Erythroblast (primary cell): ENCODE measurements around the gene NOTCH3.

Source experiments
- DNase-seq, 2 experiments: peaks; one replicate each; lab custom pipeline; 2025; lab: John Stamatoyannopoulos, UW
- GATA1 ChIP-seq: IDR thresholded peaks from 2 replicates; pipeline ENCODE4 v1.6.1; 2011; ENCODE audit warnings: low read depth, mild to moderate bottlenecking, control low read depth, low read length, moderate library complexity
- POLR2A ChIP-seq: IDR thresholded peaks from 2 replicates; pipeline ENCODE4 v1.6.1; 2011; ENCODE audit warnings: mild to moderate bottlenecking, low read length

Gene NOTCH3

GRCh38 chr19:15241259-15241910 lies 40.6 kb upstream of the NOTCH3 start:
- TF ChIP-seq GATA1 = no peak
- TF ChIP-seq POLR2A = no peak
- DNase-seq = no peak

DNA sequence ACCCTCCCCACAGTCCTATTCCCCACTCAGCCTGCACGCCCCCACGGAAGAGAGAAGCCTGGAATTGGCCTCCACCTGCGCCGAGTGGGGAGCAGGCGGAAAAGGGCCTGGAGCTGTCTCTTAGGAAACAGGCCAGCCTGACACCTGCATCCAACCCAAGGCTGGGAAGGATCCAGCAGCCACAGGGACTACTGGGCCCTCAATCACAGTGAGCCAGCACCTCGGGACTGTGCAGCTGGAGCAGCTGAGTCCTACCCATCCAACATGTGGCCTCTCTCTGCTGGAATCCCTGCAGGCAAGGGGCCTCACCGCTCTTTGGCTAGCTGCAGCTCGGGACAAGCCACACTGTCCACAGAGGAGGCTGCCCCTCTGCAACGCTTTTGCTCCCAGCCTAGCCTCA lies 39.7 kb upstream of the NOTCH3 start:
- no peak for DNase-seq
- TF ChIP-seq POLR2A = no peak
- no peak for TF ChIP-seq GATA1

DNA sequence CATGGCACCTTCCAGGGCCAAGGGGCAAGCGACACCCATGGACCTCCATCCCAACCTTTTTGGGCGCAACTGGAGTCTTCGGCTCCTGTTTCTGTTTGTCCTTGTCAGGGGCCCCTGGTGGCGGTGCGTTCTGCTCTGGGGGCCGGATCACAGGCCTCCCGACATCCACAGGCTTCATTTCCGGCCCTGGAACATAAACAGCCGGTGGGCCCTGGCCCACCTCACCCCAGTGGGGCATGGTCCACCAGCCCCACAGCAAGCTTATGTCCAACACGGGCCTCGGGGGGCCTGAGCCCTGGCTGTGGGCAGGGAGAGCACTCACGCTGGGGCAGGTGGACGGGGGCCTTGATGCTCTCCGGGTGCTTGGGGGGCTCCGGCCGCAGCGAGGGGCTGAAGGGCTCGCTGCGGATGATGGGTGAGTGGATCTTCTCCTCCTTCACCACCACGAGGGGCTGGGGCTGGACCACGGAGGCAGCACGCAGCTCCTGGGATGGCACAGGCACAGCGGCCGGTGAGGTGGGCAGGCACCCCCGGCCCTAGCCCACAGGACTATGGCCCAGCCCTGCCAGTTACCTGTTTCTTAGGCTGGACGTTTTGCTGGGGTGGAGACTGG lies 38.6 kb upstream of the NOTCH3 start:
- no peak for DNase-seq
- TF ChIP-seq POLR2A = no peak
- TF ChIP-seq GATA1 = no peak

GRCh38 chr19:15238639-15239155 lies 37.9 kb upstream of the NOTCH3 start:
- DNase-seq = no peak
- TF ChIP-seq GATA1 (no peak), POLR2A (no peak)

GRCh38 chr19:15237759-15238638 lies 37.2 kb upstream of the NOTCH3 start:
- DNase-seq = no peak
- TF ChIP-seq POLR2A (no peak), GATA1 (no peak)

DNA sequence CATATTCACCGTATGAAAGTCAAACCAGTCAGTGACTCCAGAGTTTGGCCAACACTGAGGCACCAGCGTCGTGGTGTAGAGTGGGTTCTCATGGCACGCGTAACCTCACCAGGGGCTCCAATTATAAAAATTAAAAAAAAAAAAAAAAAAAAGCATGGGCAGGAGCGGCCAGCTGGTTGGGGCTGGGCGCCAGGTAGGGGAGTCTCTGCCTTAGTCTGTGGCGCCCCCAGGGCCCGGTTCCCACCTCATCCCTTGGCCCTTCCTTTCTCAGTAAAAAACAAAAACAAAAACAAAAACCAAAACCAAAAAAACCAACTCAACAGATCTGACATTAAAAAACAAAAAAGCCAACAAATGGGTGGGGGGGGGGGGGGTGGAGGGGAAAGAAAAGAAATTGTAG lies 36.1 kb upstream of the NOTCH3 start:
- TF ChIP-seq GATA1 (no peak), POLR2A (no peak)
- no peak for DNase-seq

DNA sequence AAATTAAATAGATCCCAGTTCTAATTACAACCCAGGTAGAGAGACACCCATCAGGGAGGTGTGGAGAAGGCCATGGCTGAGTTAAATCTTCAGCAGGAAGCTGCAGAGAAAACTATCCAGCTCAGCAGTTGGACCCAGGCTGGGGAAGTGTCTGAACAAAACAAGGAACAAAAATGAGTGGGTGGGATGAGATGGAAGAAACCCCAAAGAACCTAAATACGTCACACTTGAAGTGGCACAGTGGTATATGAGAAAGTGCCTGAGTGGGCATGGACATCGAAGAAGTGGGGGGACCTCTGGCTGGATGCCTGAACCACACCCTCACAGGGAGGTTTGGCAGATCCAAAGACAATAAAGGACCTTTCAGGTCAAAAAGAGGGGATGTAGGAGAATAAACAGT lies 35.0 kb upstream of the NOTCH3 start:
- no peak for DNase-seq
- TF ChIP-seq POLR2A (no peak), GATA1 (no peak)

GRCh38 chr19:15234431-15235130 lies 33.8 kb upstream of the NOTCH3 start:
- DNase-seq = no peak
- no peak for TF ChIP-seq GATA1
- no peak for TF ChIP-seq POLR2A

DNA sequence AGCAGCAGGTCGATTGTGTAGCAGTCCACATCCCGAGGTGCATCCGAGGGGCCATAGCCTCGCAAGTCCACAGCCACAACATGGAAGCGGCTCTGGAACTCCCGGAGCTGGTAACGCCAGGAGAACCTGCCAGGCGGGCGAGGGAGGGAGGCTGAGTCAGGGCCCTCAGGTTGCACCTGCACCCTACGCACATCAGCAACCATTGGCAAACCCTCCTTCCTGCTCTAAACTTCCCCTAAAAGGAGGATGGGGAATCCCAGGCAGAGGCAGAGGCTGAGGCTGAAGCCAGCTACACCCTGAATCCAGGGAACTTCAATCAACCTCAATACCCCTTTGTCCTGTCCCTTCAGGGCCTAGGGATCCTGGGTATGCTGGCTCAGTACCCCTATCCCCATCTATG lies 30.5 kb upstream of the NOTCH3 start:
- TF ChIP-seq GATA1 (no peak), POLR2A (no peak)
- DNase-seq = no peak

DNA sequence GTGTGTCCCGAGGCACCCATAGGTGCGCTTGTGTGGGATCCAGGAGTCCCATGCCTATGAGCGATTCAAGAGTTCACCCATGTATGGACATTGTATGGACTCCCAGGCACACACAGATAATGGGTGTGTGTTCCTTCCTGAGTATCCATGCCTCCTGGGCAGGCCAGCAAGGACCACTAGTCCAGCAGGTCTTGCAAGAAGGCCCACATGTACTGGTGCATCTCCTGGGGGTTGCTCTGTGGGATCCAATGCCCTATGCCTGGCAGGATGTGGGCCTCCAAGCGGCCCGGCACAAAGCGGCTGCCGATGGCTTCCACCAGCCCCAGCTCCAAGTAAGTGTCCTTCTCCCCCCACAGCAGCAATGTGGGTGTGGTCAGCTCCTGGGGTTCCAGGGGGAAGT lies 26.5 kb upstream of the NOTCH3 start:
- no peak for TF ChIP-seq GATA1
- TF ChIP-seq POLR2A = no peak

DNA sequence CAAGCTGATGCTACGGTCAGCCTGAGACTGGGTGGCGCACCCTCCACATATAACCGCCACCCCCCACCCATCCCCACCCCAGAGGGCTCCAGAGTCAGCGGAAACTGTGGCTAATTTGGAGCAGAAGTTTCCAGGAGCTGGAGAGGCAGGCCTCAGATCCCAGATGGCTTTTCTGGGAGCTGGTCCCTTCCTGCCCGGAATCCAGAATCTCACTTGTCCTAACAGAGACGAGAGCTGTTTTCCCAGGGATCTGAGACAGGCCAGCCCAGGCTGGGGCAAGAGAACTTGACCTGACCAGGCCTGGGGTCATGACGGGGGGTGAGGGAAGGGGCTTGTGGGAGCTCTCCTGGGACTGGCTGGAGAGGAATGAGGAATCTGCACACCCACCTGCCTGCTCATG lies 25.0 kb upstream of the NOTCH3 start:
- DNase-seq = no peak
- TF ChIP-seq POLR2A (no peak), GATA1 (no peak)

More for the DNA sequence above, 26.5 kb upstream of the NOTCH3 start:
- DNase-seq = no peak

GRCh38 chr19:15223649-15224361 lies 23.0 kb upstream of the NOTCH3 start:
- no peak for TF ChIP-seq POLR2A
- no peak for TF ChIP-seq GATA1
- no peak for DNase-seq
